PC-3 (cell line): ENCODE data around the gene TMEM131L.

Source experiments
- CTCF ChIP-seq: fragments of 300-600 bp; sonication (generic); conservative IDR thresholded peaks from 2 replicates; pipeline ENCODE4 v1.5.1; 2017; ENCODE audit warnings: antibody characterized with exemption, low read depth, mild to moderate bottlenecking, low read length
- EZH2 ChIP-seq: fragments of 300-600 bp; sonication (generic); IDR thresholded peaks from one replicate; pipeline ENCODE4 v1.6.1; 2017; ENCODE audit warnings: antibody characterized with exemption, mild to moderate bottlenecking, low read length; ENCODE audit not compliant: unreplicated experiment

- TF ChIP-seq CTCF (no peak), EZH2 (no peak)
Observed at GRCh38 chr4:153555730-153556434, 89.7 kb downstream of the TMEM131L start.
